GM12892 (cell line): Measurements from ENCODE around the gene MRPL11.

Experiments used
- DNase-seq: peaks from one replicate; pipeline ENCODE4 v3.0.0; 2011; ENCODE audit not compliant: insufficient read length
- FAIRE-seq: peaks from 2 replicates; lab custom pipeline; 2011; peaks lifted over from hg19 to GRCh38; lab: Jason Lieb, UNC
- POLR2A ChIP-seq: IDR thresholded peaks from 2 replicates; pipeline ENCODE4 v1.6.1; 2011; ENCODE audit warnings: low read depth, low read length, control low read depth
- POLR2AphosphoS5 ChIP-seq: IDR thresholded peaks from 2 replicates; pipeline ENCODE4 v1.6.1; 2011; ENCODE audit warnings: low read depth, low read length, control low read depth
- TAF1 ChIP-seq: IDR thresholded peaks from 2 replicates; pipeline ENCODE4 v1.6.1; 2011; ENCODE audit warnings: low read depth, mild to moderate bottlenecking, control low read depth, low read length, borderline replicate concordance

The MRPL11 gene

DNA sequence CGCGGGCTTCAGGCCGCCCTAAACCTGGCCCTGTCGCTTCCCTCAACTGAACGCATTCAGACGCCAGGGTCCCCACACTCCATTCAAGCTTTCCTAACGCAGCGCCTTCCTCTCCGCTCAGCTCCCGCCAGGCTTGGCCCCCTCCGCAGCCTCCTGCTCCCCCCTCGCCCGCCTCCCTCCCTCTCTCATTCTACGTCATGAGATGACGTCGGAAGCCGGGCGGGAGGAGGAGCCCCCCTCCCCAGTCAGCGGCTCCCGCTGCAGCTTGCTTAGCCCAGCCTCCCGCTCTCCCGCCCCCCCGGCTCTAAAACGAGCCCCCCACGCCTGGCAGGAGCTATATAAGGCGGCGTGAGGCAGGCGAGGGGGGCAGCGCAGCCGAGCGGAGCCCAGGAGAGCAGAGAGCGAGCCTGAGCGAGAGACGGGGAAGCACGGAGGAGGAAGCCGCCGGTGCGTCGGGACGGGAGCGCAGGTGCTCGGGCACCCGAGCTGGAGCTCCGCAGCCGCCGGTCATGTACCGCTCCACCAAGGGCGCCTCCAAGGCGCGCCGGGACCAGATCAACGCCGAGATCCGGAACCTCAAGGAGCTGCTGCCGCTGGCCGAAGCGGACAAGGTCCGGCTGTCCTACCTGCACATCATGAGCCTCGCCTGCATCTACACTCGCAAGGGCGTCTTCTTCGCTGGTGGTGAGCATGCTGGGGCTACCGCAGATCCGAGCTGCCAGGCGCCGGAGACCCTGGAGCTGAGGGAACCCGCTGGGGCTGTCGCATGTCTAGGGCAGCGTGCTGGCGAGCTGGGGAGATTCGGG, 17.8 kb downstream of the MRPL11 start, which contains the start of gene NPAS4:
Gene NPAS4 (plus strand): TSS at position 365 of the 806 bp plus-strand sequence. CDS start 145 bp downstream, at position 510.
- no peak for DNase-seq
- TF ChIP-seq TAF1 (no peak), POLR2A (no peak), POLR2AphosphoS5 (no peak)
- FAIRE-seq = no peak

- FAIRE-seq (no peak), DNase-seq (no peak)
- TF ChIP-seq TAF1 (no peak), POLR2A (no peak), POLR2AphosphoS5 (no peak)
Measured at GRCh38 chr11:66419825-66420224, 18.8 kb downstream of the MRPL11 start.

DNA sequence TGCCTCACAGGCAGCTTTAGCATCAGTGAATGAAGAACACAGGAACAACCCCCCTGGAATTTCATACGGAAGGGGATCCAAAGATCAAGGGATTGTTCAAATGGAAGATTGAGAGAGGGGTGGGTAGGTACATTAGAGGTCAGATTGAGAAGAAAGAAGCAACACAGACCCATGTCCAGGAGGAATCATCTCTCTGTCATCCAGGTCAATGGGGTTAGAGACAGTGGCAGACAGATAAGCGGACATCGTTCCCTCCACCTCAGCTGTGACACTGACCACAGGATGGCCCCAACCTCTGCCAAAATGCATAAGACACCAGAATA, 19.7 kb downstream of the MRPL11 start:
- no peak for FAIRE-seq
- no peak for DNase-seq
- no peak for TF ChIP-seq POLR2AphosphoS5
- no peak for TF ChIP-seq TAF1
- no peak for TF ChIP-seq POLR2A

DNA sequence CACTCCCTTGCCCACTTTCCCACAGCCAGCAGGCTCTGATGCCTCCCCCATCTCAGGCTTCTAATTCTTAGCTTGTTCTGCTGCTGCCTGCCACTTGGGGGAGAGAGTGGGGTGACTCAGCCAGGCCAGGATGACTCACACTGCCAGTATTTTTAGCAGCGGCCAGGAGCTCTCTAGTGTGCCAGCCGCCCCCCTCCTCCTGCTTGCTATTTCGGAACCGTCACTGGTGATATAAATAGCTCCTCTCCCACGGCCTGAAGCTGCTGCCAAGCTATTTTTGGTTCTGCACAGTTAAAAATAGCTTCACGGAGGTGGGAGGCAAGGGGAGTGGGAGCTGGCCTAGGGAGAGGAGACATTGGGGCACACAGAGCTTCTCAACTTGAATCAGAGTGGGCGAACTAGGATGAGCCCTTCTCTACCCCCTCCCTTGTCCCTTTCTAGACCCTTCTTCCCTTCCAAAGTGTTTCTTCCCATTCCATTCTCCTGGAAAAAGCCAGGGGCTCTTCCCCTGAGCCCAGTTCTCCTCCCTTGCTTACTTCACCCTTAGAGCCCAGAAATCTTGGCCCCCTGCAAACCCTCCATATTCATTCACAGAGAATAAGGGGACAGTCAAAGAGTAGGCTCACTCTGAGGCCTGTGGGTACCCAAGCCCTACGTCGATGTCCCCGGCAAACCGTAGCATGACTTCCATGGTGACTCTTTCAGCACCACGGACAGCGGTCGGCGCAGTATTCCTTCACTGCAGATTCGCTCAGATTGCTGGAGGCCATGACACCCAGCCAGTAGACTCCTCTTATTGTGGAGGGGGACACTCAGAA, 20.3 kb downstream of the MRPL11 start:
- TF ChIP-seq POLR2A = no peak
- TF ChIP-seq POLR2AphosphoS5 = no peak
- no peak for TF ChIP-seq TAF1
- no peak for FAIRE-seq

GRCh38 chr11:66417000-66417399, 21.6 kb downstream of the MRPL11 start:
- no peak for DNase-seq
- FAIRE-seq = no peak
- no peak for TF ChIP-seq POLR2AphosphoS5

More for the DNA sequence above, 20.3 kb downstream of the MRPL11 start:
- DNase-seq = no peak

DNA sequence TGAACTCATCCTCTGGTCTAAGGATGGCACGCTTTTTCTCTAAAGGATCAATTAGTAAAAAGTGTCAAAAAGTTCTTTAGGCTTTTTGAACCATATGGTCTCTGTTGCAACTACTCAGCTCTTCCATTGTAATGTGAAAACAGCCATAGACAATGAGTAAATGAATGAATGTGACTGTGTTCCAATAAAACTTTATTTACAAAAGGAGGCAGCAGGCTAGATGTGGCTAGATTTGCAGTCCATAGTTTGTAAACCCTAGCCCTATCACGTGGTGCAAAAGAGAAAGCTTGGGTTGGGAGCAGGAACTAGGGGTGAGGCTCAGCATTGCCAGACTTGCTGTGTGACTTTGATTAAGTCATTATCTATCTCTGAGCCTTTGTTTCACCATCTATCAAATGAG, 23.2 kb downstream of the MRPL11 start:
- TF ChIP-seq POLR2A = no peak
- TF ChIP-seq POLR2AphosphoS5 = no peak
- no peak for TF ChIP-seq TAF1
- DNase-seq (no peak), FAIRE-seq (no peak)

- TF ChIP-seq POLR2AphosphoS5 (no peak), POLR2A (no peak), TAF1 (no peak)
- DNase-seq (no peak), FAIRE-seq (no peak)
Measured at GRCh38 chr11:66414120-66414934, 24.3 kb downstream of the MRPL11 start.

DNA sequence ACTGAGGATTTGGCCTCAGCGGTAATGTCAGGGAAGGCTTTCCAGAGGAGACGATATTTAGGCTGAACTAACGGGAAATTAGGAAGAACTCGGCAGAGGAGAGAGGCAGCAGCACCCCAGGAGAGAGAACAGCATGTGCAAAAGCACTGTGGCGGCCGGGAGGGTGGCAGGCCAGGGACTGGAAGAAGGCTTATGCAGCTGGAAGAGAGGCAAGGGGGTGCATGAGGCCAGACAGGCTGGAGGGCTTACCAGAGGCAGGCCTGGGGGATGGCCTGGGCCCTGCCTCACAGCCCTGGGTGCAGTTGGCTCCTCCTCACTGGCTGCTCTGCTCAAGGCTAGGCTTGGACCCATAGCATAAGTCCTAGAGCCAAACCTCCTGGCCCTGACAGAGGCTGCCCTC, 25.5 kb downstream of the MRPL11 start:
- DNase-seq (no peak), FAIRE-seq (no peak)
- TF ChIP-seq POLR2A (no peak), POLR2AphosphoS5 (no peak), TAF1 (no peak)

- TF ChIP-seq TAF1 = no peak
- TF ChIP-seq POLR2A = no peak
- no peak for TF ChIP-seq POLR2AphosphoS5
- no peak for FAIRE-seq
- DNase-seq = no peak
Measured at GRCh38 chr11:66412110-66412509, 26.5 kb downstream of the MRPL11 start.

DNA sequence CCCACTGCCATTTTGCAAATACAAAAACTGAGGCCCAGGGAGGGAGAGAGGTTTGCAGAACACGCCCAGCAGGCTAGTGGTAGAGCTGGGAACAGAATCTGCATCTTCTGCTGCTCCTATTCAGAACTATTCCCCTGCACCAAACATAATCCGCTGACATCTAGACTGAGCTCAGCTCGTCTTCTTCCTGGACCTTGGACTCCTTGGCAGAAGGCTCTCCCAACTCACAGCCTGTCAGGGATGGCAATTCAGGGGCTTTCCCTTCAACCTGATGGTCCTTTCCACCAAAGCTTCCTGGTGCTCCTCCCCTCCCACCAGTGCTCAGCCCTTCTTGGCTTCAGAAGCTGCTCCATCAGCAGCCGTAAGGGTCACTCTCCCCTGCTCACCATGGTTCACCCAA, 27.3 kb downstream of the MRPL11 start:
- FAIRE-seq = no peak
- TF ChIP-seq TAF1 = no peak
- TF ChIP-seq POLR2AphosphoS5 = no peak
- no peak for TF ChIP-seq POLR2A
- DNase-seq = no peak

- DNase-seq = no peak
- FAIRE-seq = no peak
- no peak for TF ChIP-seq POLR2A
- TF ChIP-seq POLR2AphosphoS5 = no peak
- TF ChIP-seq TAF1 = no peak
Measured at GRCh38 chr11:66410191-66410590, 28.5 kb downstream of the MRPL11 start.

- DNase-seq = no peak
- FAIRE-seq = no peak
- TF ChIP-seq TAF1 (no peak), POLR2A (no peak), POLR2AphosphoS5 (no peak)
Measured at GRCh38 chr11:66409226-66409625, 29.4 kb downstream of the MRPL11 start.
